Measurements from ENCODE around the gene GAREM1. TPM values are rescaled to one million over a fixed set of nuclear protein-coding genes. Genes with fewer than 3 reads are reported as not detected.
"Not testable (repeated sequence)": the region's sequence is repeated elsewhere in the genome, so short reads cannot be mapped to it uniquely, and the experiment has no call there.

The GAREM1 gene
- total RNA-seq, 1 donor from 2014 or later = 5.2 TPM

DNA sequence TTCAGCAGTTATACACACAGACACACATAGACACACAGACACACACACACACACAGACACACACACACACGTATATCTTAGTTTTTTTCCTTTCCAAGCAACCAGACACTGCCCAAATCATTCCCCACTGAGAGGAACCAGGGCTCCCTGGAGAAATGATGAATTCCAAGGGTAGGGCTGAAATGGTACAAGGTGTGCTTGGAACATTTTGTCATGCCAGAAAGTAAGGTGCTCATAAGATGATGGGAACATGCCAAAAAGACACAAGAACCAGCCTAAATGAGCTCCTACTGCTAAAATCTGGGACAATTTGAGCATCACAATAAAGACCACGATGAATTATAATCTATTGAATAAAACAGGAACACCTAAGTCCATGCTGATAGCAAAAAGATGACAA is 177.6 kb downstream of the GAREM1 start:
- Histone ChIP-seq H3K4me3 (ENCODE audit: low read length in 3 of 3) (no peak overlapping the region), H3K27me3 (ENCODE audit: control insufficient read depth in 3 of 3, insufficient read depth in 3 of 3, low read length in 3 of 3) (no peaks in the 10 kb centered on the region), H3K36me3 (ENCODE audit: control insufficient read depth in 3 of 3, insufficient read depth in 3 of 3, low read length in 3 of 3) (no peaks in the 10 kb centered on the region), H3K27ac (ENCODE audit: low read depth, low read length) (no peak overlapping the region), H3K4me1 (ENCODE audit: control insufficient read depth in 3 of 3, insufficient read depth in 3 of 3, low read length in 3 of 3) (no peaks in the 10 kb centered on the region), H3K9me3 (ENCODE audit: control insufficient read depth in 3 of 3, low read length in 3 of 3) (no peaks in the 10 kb centered on the region), H3K9ac (ENCODE audit: low read depth in 1 of 3, low read length in 3 of 3) (no peak overlapping the region)

- H3K9me3 ChIP-seq (ENCODE audit: control insufficient read depth in 3 of 3, low read length in 3 of 3); H3K27me3 ChIP-seq (ENCODE audit: control insufficient read depth in 3 of 3, insufficient read depth in 3 of 3, low read length in 3 of 3); H3K27ac ChIP-seq (ENCODE audit: low read depth, low read length); H3K4me1 ChIP-seq (ENCODE audit: control insufficient read depth in 3 of 3, insufficient read depth in 3 of 3, low read length in 3 of 3); H3K4me3 ChIP-seq (ENCODE audit: low read length in 3 of 3); H3K9ac ChIP-seq (ENCODE audit: low read depth in 1 of 3, low read length in 3 of 3): not testable (repeated sequence)
- H3K36me3 ChIP-seq (ENCODE audit: control insufficient read depth in 3 of 3, insufficient read depth in 3 of 3, low read length in 3 of 3) = peaks cover 9 to 12% (median 9%) of the 10 kb centered on the region in 3 donors
These were observed 179.1 kb downstream of the GAREM1 start for GRCh38 chr18:32291623-32292022.

- Histone ChIP-seq H3K9me3 (ENCODE audit: control insufficient read depth in 3 of 3, low read length in 3 of 3) (no peaks in the 10 kb centered on the region), H3K4me1 (ENCODE audit: control insufficient read depth in 3 of 3, insufficient read depth in 3 of 3, low read length in 3 of 3) (no peaks in the 10 kb centered on the region), H3K9ac (ENCODE audit: low read depth in 1 of 3, low read length in 3 of 3) (no peak overlapping the region), H3K27me3 (ENCODE audit: control insufficient read depth in 3 of 3, insufficient read depth in 3 of 3, low read length in 3 of 3) (no peaks in the 10 kb centered on the region), H3K36me3 (ENCODE audit: control insufficient read depth in 3 of 3, insufficient read depth in 3 of 3, low read length in 3 of 3) (peaks cover 9 to 12% (median 9%) of the 10 kb centered on the region in 3 donors), H3K4me3 (ENCODE audit: low read length in 3 of 3) (no peak overlapping the region), H3K27ac (ENCODE audit: low read depth, low read length) (no peak overlapping the region)
These were observed 179.9 kb downstream of the GAREM1 start for GRCh38 chr18:32290810-32291209.

DNA sequence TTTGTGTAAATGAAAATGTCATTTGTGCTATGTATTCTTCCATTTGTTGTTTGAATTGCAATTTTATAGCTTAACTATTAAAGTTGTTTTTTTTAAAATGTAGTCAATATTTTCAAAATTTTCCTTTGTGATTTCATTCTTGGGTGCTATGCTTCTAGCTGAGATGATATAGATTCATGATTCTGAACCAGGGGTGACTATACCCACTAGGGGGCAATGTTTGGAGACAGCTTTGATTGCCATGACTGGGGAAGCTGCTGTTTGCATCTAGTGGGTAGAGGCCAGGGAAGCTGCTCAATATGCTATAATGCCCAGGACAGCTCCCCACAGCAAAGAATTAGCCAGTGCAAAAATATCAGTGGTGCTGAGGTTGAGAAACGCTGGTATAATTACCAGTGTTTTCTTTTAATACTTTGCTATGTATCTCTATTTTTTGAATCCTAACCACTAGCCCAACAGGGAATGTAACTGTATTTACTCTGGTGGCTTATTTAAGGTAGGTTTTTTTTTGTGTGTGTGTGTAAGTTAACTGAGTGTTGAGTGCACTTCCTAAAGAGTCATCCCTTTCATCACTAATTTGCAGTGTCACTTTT is 181.1 kb downstream of the GAREM1 start:
- no peaks in the 10 kb centered on the region for H3K9me3 ChIP-seq (ENCODE audit: control insufficient read depth in 3 of 3, low read length in 3 of 3)
- peaks cover 9 to 12% (median 9%) of the 10 kb centered on the region in 3 donors for H3K36me3 ChIP-seq (ENCODE audit: control insufficient read depth in 3 of 3, insufficient read depth in 3 of 3, low read length in 3 of 3)
- H3K4me1 ChIP-seq (ENCODE audit: control insufficient read depth in 3 of 3, insufficient read depth in 3 of 3, low read length in 3 of 3) = no peaks in the 10 kb centered on the region
- no peak overlapping the region for H3K9ac ChIP-seq (ENCODE audit: low read depth in 1 of 3, low read length in 3 of 3)
- H3K27ac ChIP-seq (ENCODE audit: low read depth, low read length) = no peak overlapping the region
- H3K27me3 ChIP-seq (ENCODE audit: control insufficient read depth in 3 of 3, insufficient read depth in 3 of 3, low read length in 3 of 3) = no peaks in the 10 kb centered on the region
- no peak overlapping the region for H3K4me3 ChIP-seq (ENCODE audit: low read length in 3 of 3)

- Histone ChIP-seq H3K9ac (ENCODE audit: low read depth in 1 of 3, low read length in 3 of 3) (no peak overlapping the region), H3K4me1 (ENCODE audit: control insufficient read depth in 3 of 3, insufficient read depth in 3 of 3, low read length in 3 of 3) (peaks cover 0 to 3% (median 0%) of the 10 kb centered on the region in 3 donors), H3K36me3 (ENCODE audit: control insufficient read depth in 3 of 3, insufficient read depth in 3 of 3, low read length in 3 of 3) (peaks cover 9 to 12% (median 9%) of the 10 kb centered on the region in 3 donors), H3K27ac (ENCODE audit: low read depth, low read length) (no peak overlapping the region), H3K4me3 (ENCODE audit: low read length in 3 of 3) (no peak overlapping the region), H3K9me3 (ENCODE audit: control insufficient read depth in 3 of 3, low read length in 3 of 3) (no peaks in the 10 kb centered on the region), H3K27me3 (ENCODE audit: control insufficient read depth in 3 of 3, insufficient read depth in 3 of 3, low read length in 3 of 3) (no peaks in the 10 kb centered on the region)
These were observed 182.8 kb downstream of the GAREM1 start for GRCh38 chr18:32287873-32288272.

- no peak overlapping the region for H3K4me3 ChIP-seq (ENCODE audit: low read length in 3 of 3)
- no peak overlapping the region for H3K27ac ChIP-seq (ENCODE audit: low read depth, low read length)
- no peak overlapping the region for H3K9ac ChIP-seq (ENCODE audit: low read depth in 1 of 3, low read length in 3 of 3)
- no peaks in the 10 kb centered on the region for H3K27me3 ChIP-seq (ENCODE audit: control insufficient read depth in 3 of 3, insufficient read depth in 3 of 3, low read length in 3 of 3)
- peaks cover 9 to 12% (median 9%) of the 10 kb centered on the region in 3 donors for H3K36me3 ChIP-seq (ENCODE audit: control insufficient read depth in 3 of 3, insufficient read depth in 3 of 3, low read length in 3 of 3)
- no peaks in the 10 kb centered on the region for H3K9me3 ChIP-seq (ENCODE audit: control insufficient read depth in 3 of 3, low read length in 3 of 3)
- H3K4me1 ChIP-seq (ENCODE audit: control insufficient read depth in 3 of 3, insufficient read depth in 3 of 3, low read length in 3 of 3) = peaks cover 0 to 7% (median 0%) of the 10 kb centered on the region in 3 donors
These were observed 183.4 kb downstream of the GAREM1 start for GRCh38 chr18:32287249-32287648.

GRCh38 chr18:32286749-32287148 is 183.9 kb downstream of the GAREM1 start:
- Histone ChIP-seq H3K36me3 (ENCODE audit: control insufficient read depth in 3 of 3, insufficient read depth in 3 of 3, low read length in 3 of 3) (peaks cover 9 to 12% (median 9%) of the 10 kb centered on the region in 3 donors), H3K9ac (ENCODE audit: low read depth in 1 of 3, low read length in 3 of 3) (no peak overlapping the region), H3K4me1 (ENCODE audit: control insufficient read depth in 3 of 3, insufficient read depth in 3 of 3, low read length in 3 of 3) (peaks cover 0 to 7% (median 0%) of the 10 kb centered on the region in 3 donors), H3K4me3 (ENCODE audit: low read length in 3 of 3) (no peak overlapping the region), H3K27me3 (ENCODE audit: control insufficient read depth in 3 of 3, insufficient read depth in 3 of 3, low read length in 3 of 3) (no peaks in the 10 kb centered on the region), H3K9me3 (ENCODE audit: control insufficient read depth in 3 of 3, low read length in 3 of 3) (no peaks in the 10 kb centered on the region), H3K27ac (ENCODE audit: low read depth, low read length) (no peak overlapping the region)

DNA sequence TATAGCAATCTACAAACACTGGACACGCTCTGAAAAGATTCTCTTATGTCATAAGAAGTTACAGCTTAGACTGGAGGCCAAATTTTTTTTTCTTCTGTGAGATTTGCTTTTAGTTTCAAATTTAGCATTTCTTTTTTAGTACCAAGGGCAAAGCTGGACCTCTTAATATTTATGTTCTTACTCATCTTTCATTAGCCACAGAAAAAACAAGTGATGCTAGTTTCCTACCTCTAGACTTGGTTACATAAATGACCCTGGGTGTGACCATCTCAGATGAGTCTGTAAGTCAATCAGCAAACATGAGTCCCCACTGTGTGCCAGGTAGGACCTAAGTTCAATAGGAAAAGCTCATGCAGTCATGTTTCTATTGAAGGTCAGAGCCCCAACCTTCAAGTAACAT is 186.4 kb downstream of the GAREM1 start:
- no peak overlapping the region for H3K9ac ChIP-seq (ENCODE audit: low read depth in 1 of 3, low read length in 3 of 3)
- peaks cover 0 to 7% (median 2%) of the 10 kb centered on the region in 3 donors for H3K4me1 ChIP-seq (ENCODE audit: control insufficient read depth in 3 of 3, insufficient read depth in 3 of 3, low read length in 3 of 3)
- no peaks in the 10 kb centered on the region for H3K27me3 ChIP-seq (ENCODE audit: control insufficient read depth in 3 of 3, insufficient read depth in 3 of 3, low read length in 3 of 3)
- no peak overlapping the region for H3K4me3 ChIP-seq (ENCODE audit: low read length in 3 of 3)
- no peaks in the 10 kb centered on the region for H3K9me3 ChIP-seq (ENCODE audit: control insufficient read depth in 3 of 3, low read length in 3 of 3)
- H3K27ac ChIP-seq (ENCODE audit: low read depth, low read length) = no peak overlapping the region
- peaks cover 9 to 12% (median 9%) of the 10 kb centered on the region in 3 donors for H3K36me3 ChIP-seq (ENCODE audit: control insufficient read depth in 3 of 3, insufficient read depth in 3 of 3, low read length in 3 of 3)

DNA sequence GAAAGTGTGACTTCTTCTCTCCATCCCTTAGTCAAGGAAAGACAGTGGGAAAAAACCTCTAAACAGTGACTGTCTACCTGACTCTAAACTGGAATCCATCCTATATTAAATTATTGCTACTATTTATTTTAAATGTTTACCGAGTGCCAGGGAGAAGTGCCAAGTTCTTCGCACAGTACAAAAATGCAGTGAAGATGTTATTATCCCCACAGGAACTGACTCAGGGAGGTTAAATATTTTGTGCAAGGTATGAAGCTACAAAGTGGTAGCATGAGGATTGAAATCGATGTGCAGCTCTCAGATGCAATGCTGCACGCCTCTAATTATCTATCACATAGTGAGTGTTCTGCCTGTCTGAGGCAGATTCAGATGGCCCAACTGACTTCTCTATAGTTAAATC is 189.8 kb downstream of the GAREM1 start:
- no peak overlapping the region for H3K27ac ChIP-seq (ENCODE audit: low read depth, low read length)
- H3K4me3 ChIP-seq (ENCODE audit: low read length in 3 of 3) = no peak overlapping the region
- H3K36me3 ChIP-seq (ENCODE audit: control insufficient read depth in 3 of 3, insufficient read depth in 3 of 3, low read length in 3 of 3) = no peaks in the 10 kb centered on the region
- H3K9ac ChIP-seq (ENCODE audit: low read depth in 1 of 3, low read length in 3 of 3) = no peak overlapping the region
- no peaks in the 10 kb centered on the region for H3K27me3 ChIP-seq (ENCODE audit: control insufficient read depth in 3 of 3, insufficient read depth in 3 of 3, low read length in 3 of 3)
- H3K4me1 ChIP-seq (ENCODE audit: control insufficient read depth in 3 of 3, insufficient read depth in 3 of 3, low read length in 3 of 3) = peaks cover 0 to 7% (median 6%) of the 10 kb centered on the region in 3 donors
- H3K9me3 ChIP-seq (ENCODE audit: control insufficient read depth in 3 of 3, low read length in 3 of 3) = no peaks in the 10 kb centered on the region

GRCh38 chr18:32280188-32280783 is 190.4 kb downstream of the GAREM1 start:
- no peaks in the 10 kb centered on the region for H3K9me3 ChIP-seq (ENCODE audit: control insufficient read depth in 3 of 3, low read length in 3 of 3)
- H3K9ac ChIP-seq (ENCODE audit: low read depth in 1 of 3, low read length in 3 of 3) = no peak overlapping the region
- H3K27me3 ChIP-seq (ENCODE audit: control insufficient read depth in 3 of 3, insufficient read depth in 3 of 3, low read length in 3 of 3) = no peaks in the 10 kb centered on the region
- H3K4me3 ChIP-seq (ENCODE audit: low read length in 3 of 3) = no peak overlapping the region
- no peak overlapping the region for H3K27ac ChIP-seq (ENCODE audit: low read depth, low read length)
- H3K36me3 ChIP-seq (ENCODE audit: control insufficient read depth in 3 of 3, insufficient read depth in 3 of 3, low read length in 3 of 3) = no peaks in the 10 kb centered on the region
- peaks cover 0 to 7% (median 6%) of the 10 kb centered on the region in 3 donors for H3K4me1 ChIP-seq (ENCODE audit: control insufficient read depth in 3 of 3, insufficient read depth in 3 of 3, low read length in 3 of 3)
